Activated B cell treated with CpG ODN at 0.5 μM for 24 hours (primary cell): ENCODE measurements around the gene MISP. TPM values are rescaled to one million over a fixed set of nuclear protein-coding genes. Genes with fewer than 3 reads are reported as not detected.
"Not testable (repeated sequence)": the region's sequence is repeated elsewhere in the genome, so short reads cannot be mapped to it uniquely, and the experiment has no call there.

ENCODE experiments used
- ATAC-seq: fragments of 200-7000 bp; cut with Tn5 transposase; one replicate; pipeline ENCODE4 v1.10.0; 2021; ENCODE audit warnings: low read depth, mild to moderate bottlenecking, moderate library complexity
- CTCF ChIA-PET: fragments of 350-600 bp; sonication (Branson Sonifier 250); formaldehyde crosslinking; loops from one replicate; lab custom pipeline; 2021; ENCODE audit warnings: antibody characterized with exemption; lab: Charles Lee
- POLR2A ChIA-PET: fragments of 350-600 bp; sonication (Branson Sonifier 250); formaldehyde crosslinking; loops from one replicate; lab custom pipeline; 2021; ENCODE audit warnings: antibody characterized with exemption; lab: Charles Lee
- DNase-seq: peaks from one replicate; pipeline ENCODE4 v3.0.0; 2022
- H3K27ac Mint-ChIP-seq: one replicate; pipeline ENCODE4 v1.8.0; 2020; ENCODE audit warnings: mixed read lengths
- H3K27me3 Mint-ChIP-seq: one replicate; pipeline ENCODE4 v1.8.0; 2021; ENCODE audit warnings: mixed read lengths
- H3K36me3 Mint-ChIP-seq: one replicate; pipeline ENCODE4 v1.8.0; 2021; ENCODE audit warnings: low read depth, mixed read lengths
- H3K4me1 Mint-ChIP-seq: one replicate; pipeline ENCODE4 v1.8.0; 2021; ENCODE audit warnings: mixed read lengths
- H3K4me3 Mint-ChIP-seq: one replicate; pipeline ENCODE4 v1.8.0; 2020; ENCODE audit warnings: mild to moderate bottlenecking, mixed read lengths
- H3K9me3 Mint-ChIP-seq: one replicate; pipeline ENCODE4 v1.8.0; 2020; ENCODE audit warnings: mixed read lengths
- intact Hi-C: fragments of 100-400 bp; cut with micrococcal nuclease; formaldehyde crosslinking; loops from one replicate; pipeline ENCODE4 v1.15.1; 2024
- total RNA-seq: library from RNA; stranded (reverse); gene quantifications from 2 replicates; pipeline ENCODE4 v1.2.3, GENCODE V29; 2022
- TF ChIP-seq, protein P1 (sequence below): fragments of 200-600 bp; IDR thresholded peaks from one replicate; pipeline ENCODE4 v1.8.0; 2022; ENCODE audit warnings: antibody characterized with exemption, mild to moderate bottlenecking

MISP gene
- total RNA-seq, 1 donor from 2014 or later, result not detected

DNA sequence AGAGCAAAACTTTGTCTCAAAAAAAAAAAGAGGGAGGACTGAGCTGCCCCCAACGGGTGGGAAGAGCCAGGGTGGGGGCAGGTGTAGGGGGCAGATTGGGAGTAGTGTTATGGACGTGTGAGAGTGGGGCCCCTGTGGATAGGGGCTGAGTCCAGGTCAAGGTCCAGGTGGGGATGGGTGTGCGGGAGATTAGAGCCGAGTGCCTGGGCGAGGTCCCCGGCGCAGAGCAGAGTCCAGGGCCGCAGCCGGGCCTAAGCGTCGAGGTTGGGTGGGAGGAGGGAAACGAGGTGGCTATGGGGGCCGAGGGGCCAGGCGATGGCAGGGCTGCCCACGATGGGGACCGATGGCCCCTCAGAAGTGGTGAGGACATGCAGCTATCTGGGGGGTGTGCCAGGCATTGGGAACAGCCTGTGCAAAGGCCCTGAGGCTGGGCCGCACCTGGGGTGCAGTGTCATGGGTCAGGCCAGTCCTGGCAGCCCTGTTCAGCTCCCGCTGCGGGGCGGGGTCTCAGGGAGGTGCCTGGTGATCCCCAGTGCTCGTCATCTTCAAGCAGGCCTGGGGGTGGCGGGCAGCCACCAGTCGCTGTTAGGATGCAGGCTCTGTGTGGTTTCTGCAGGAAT, 12.3 kb upstream of the MISP start:
- H3K9me3 Mint-ChIP-seq, result no peaks in the 10 kb centered on the region
- TF ChIP-seq, protein P1, sequence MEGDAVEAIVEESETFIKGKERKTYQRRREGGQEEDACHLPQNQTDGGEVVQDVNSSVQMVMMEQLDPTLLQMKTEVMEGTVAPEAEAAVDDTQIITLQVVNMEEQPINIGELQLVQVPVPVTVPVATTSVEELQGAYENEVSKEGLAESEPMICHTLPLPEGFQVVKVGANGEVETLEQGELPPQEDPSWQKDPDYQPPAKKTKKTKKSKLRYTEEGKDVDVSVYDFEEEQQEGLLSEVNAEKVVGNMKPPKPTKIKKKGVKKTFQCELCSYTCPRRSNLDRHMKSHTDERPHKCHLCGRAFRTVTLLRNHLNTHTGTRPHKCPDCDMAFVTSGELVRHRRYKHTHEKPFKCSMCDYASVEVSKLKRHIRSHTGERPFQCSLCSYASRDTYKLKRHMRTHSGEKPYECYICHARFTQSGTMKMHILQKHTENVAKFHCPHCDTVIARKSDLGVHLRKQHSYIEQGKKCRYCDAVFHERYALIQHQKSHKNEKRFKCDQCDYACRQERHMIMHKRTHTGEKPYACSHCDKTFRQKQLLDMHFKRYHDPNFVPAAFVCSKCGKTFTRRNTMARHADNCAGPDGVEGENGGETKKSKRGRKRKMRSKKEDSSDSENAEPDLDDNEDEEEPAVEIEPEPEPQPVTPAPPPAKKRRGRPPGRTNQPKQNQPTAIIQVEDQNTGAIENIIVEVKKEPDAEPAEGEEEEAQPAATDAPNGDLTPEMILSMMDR, result no peak
- ATAC-seq (no peak), DNase-seq (no peak)
- peaks cover 4% of the 10 kb centered on the region for H3K4me1 Mint-ChIP-seq
- ChIA-PET POLR2A (interaction anchor here (0.6 kb wide), 1 partner anchor 567 kb away, joined by 4 read pairs; no protein-coding TSS in a partner anchor), CTCF (no interaction called here)
- no peak overlapping the region for H3K4me3 Mint-ChIP-seq
- intact Hi-C loops, result no loop called here
- no peaks in the 10 kb centered on the region for H3K36me3 Mint-ChIP-seq
- no peak overlapping the region for H3K27ac Mint-ChIP-seq
- peaks cover 6% of the 10 kb centered on the region for H3K27me3 Mint-ChIP-seq

DNA sequence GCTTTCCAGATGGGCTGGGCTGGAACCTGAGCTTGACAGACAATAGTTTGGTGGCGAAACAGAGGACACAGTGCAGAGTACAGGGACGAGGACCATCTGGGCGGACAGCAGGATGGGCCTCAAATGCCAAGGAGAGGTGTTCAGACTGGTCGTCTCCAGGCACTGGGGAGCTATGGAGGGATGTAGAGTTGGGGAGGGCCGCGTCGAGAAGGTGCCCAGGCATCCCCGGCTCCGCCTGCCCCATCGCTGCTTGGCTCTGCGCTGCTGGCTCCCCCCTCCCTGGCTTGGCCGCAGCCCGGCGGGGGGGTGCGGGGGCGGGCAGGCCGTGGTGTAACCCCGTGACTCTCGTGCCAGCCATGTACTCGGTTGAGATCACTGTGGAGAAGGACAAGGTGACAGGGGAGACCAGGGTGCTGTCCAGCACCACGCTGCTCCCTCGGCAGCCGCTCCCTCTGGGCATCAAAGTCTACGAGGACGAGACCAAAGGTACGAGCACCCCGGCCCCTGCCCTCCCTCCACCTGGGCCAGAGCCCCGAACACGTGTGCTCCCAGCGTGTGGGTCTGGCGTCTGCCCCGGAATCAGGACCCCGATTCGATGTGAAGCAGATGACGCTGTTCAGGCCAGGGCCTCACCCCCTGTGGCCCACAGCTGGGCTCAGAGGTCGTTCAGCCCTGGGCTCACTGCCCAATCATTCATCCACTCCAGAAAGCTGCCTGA, 10.8 kb upstream of the MISP start:
- DNase-seq, result no peak
- CTCF ChIA-PET, result no interaction called here
- no peaks in the 10 kb centered on the region for H3K9me3 Mint-ChIP-seq
- intact Hi-C loops, result no loop called here
- H3K4me1 Mint-ChIP-seq, result no peaks in the 10 kb centered on the region
- ATAC-seq, result no peak
- POLR2A ChIA-PET, result no interaction called here
- H3K27ac Mint-ChIP-seq, result no peak overlapping the region
- TF ChIP-seq, protein P1, result no peak
- no peaks in the 10 kb centered on the region for H3K36me3 Mint-ChIP-seq
- peaks cover 6% of the 10 kb centered on the region for H3K27me3 Mint-ChIP-seq
- H3K4me3 Mint-ChIP-seq, result no peak overlapping the region

DNA sequence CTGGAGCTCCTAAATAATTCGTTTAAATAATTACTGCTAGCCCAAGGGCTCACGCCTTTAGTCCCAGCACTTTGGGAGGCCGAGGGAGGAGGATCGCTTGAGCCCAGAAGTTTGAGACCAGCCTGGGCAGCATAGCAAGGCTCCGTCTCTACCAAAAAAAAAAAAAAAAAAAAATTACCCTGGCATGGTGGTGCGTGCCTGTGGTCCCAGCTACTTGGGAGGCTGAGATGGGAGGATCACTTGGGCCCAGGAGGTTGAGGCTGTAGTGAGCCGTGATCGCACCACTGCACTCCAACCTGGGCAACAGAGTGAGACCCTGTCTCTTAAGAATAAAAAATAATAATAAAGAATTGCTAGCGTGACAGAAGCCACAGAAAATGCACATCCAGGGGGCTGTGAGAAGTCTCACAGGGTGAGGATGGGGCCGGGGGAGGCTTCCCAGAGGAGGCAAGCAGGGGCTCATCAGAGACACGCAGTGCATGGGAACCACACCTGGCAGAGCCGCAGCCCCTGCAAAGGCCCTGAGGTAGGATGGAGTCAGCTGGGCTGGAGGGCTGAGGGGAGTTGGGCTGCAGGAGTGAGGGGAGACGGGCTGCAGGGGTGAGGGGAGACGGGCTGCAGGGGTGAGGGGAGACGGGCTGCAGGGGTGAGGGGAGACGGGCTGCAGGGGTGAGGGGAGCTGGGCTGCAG, 10.0 kb upstream of the MISP start:
- DNase-seq, H3K4me3 Mint-ChIP-seq, H3K4me1 Mint-ChIP-seq, H3K27ac Mint-ChIP-seq, H3K27me3 Mint-ChIP-seq, H3K36me3 Mint-ChIP-seq, CTCF ChIA-PET, ATAC-seq, H3K9me3 Mint-ChIP-seq, intact Hi-C loops: not testable (repeated sequence)
- POLR2A ChIA-PET, result interaction anchor here (0.7 kb wide), 1 partner anchor 9 kb away, joined by 5 read pairs; no protein-coding TSS in a partner anchor

DNA sequence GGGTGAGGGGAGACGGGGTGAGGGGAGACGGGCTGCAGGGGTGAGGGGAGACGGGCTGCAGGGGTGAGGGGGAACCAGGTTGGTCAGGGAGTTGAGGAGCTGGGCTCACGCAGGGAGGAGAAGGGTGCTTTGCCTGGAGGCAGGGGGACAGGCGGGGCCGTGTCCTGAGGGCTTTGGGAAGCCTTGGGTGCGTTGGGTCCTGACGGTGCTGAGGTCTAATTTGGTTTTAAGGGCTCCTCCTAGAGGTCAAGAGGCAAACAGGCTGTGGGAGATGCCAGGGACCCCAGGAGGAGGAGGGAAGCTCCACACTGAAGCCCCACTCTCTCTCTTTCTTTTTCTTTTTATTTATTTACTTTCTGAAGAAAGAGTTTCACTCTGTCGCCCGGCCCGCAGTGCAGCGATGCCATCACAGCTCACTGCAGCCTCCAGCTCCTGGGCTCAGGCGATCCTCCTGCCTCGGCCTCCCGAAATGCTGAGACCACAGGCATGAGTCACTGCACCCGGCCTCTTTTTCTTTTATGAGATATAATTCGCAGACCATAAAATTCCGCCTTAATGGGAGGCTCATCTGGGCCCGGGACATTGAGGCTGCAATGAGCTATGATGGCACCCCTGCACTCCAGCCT, 9.3 kb upstream of the MISP start:
- CTCF ChIA-PET, result no interaction called here
- no peaks in the 10 kb centered on the region for H3K36me3 Mint-ChIP-seq

DNA sequence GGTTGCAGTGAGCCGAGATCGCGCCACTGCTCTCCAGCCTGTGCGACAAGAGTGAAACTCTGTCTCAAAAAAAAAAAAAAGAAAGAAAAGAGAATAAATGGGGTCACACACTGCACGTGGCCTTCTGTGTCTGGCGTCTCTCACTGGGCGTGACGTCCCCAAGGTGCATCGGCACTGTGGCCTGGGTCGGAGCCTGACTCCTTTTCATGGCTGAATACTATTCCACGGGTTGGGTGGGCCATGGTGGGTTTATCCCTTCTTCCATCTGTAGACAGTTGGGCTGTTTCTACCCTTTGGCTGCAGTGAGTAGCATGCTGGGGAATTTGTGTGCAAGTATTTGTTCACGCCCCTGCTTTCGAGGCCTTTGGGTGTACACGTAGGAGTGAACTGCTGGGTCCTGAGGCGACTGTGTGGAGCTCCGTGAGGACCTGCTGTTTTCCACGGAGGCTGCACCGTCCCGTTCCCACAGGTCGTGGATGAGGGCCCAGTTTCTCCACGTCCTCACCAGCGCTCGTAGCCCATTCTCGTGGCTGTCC, 8.3 kb upstream of the MISP start:
- DNase-seq (no peak), ATAC-seq (no peak)
- Mint-ChIP-seq H3K4me1 (no peaks in the 10 kb centered on the region), H3K27me3 (peaks cover 3% of the 10 kb centered on the region), H3K36me3 (no peaks in the 10 kb centered on the region), H3K9me3 (no peaks in the 10 kb centered on the region), H3K27ac (no peak overlapping the region), H3K4me3 (no peak overlapping the region)
- ChIA-PET CTCF (no interaction called here), POLR2A (no interaction called here)
- intact Hi-C loops, result no loop called here
- TF ChIP-seq, protein P1, result no peak

More for the DNA sequence above, 9.3 kb upstream of the MISP start:
- Mint-ChIP-seq H3K4me1 (no peaks in the 10 kb centered on the region), H3K4me3 (no peak overlapping the region), H3K9me3 (no peaks in the 10 kb centered on the region), H3K27me3 (peaks cover 6% of the 10 kb centered on the region), H3K27ac (no peak overlapping the region)
- intact Hi-C loops, result no loop called here
- DNase-seq (no peak), ATAC-seq (peak; percentile 48)
- POLR2A ChIA-PET, result interaction anchor here (0.7 kb wide), 1 partner anchor 8 kb away, joined by 5 read pairs; no protein-coding TSS in a partner anchor
- TF ChIP-seq, protein P1, result no peak
